Retinal pigment epithelial cell (primary cell): ENCODE data around the gene RILPL2.
"Not testable (repeated sequence)": the region's sequence is repeated elsewhere in the genome, so short reads cannot be mapped to it uniquely, and the experiment has no call there.

Experiments used
- DNase-seq: peaks from one replicate; pipeline ENCODE4 v3.0.0-alpha.2; 2010; ENCODE audit warnings: low read depth
- H3K4me3 ChIP-seq: 2 replicates; pipeline ENCODE4 v1.5.1; 2011; ENCODE audit warnings: mild to moderate bottlenecking, low read length, control low read depth, moderate library complexity
- CTCF ChIP-seq: conservative IDR thresholded peaks from 2 replicates; pipeline ENCODE4 v1.5.1; 2011; ENCODE audit warnings: low read depth, low read length, control low read depth, inconsistent platforms

RILPL2 gene

GRCh38 chr12:123436017-123436964 lies at the start of gene RILPL2:
RILPL2 (minus strand) TSS chr12:123436684; CDS start chr12:123436420, 264 bp downstream.
- DNase-seq, result no peak
- TF ChIP-seq CTCF, result no peak
- H3K4me3 ChIP-seq, result peak within 1 kb of the TSS; percentile 85

GRCh38 chr12:123485756-123486155 lies 49.3 kb upstream of the RILPL2 start:
- no peak overlapping the region for H3K4me3 ChIP-seq
- TF ChIP-seq CTCF, result no peak
- DNase-seq, result no peak

GRCh38 chr12:123483602-123484248 lies 47.2 kb upstream of the RILPL2 start:
- no peak for DNase-seq
- no peak for TF ChIP-seq CTCF
- no peak overlapping the region for H3K4me3 ChIP-seq

GRCh38 chr12:123482876-123483275 lies 46.4 kb upstream of the RILPL2 start:
- no peak for DNase-seq
- H3K4me3 ChIP-seq, result no peak overlapping the region
- no peak for TF ChIP-seq CTCF

- H3K4me3 ChIP-seq, DNase-seq: not testable (repeated sequence)
Observed at GRCh38 chr12:123481251-123481650, 44.8 kb upstream of the RILPL2 start.

GRCh38 chr12:123479442-123480180 lies 43.1 kb upstream of the RILPL2 start:
- no peak for DNase-seq
- H3K4me3 ChIP-seq, result no peak overlapping the region
- no peak for TF ChIP-seq CTCF

GRCh38 chr12:123478762-123479161 lies 42.3 kb upstream of the RILPL2 start:
- no peak for DNase-seq
- H3K4me3 ChIP-seq, result no peak overlapping the region
- no peak for TF ChIP-seq CTCF
